ENCODE results near the gene AHRR. TPM values are rescaled to one million over a fixed set of nuclear protein-coding genes. Genes with fewer than 3 reads are reported as not detected.

The AHRR gene
- total and polyA plus RNA-seq, 10 of the 15 experiments (the other 5 are each of a cell fraction or from before 2014, with no cell fraction given): 0.90 to 35.2 (median 19.2) TPM

- Histone ChIP-seq H2AFZ (ENCODE audit: control insufficient read depth, low read depth, low read length) (no peak overlapping the region), H3K4me3 (no peak overlapping the region), H3K9me3 (replicated peaks; ENCODE audit: control insufficient read depth, insufficient read depth, low read length) (peaks cover 12% of the 10 kb centered on the region; the same call in 2 of the 3 replicates), H3K9ac (ENCODE audit: control insufficient read depth, insufficient read depth, low read length) (no peak overlapping the region), H3K4me1 (ENCODE audit: control insufficient read depth, insufficient read depth, low read length) (peaks cover 54% of the 10 kb centered on the region), H3K27ac (ENCODE audit: control insufficient read depth, insufficient read depth) (peak overlapping the region; percentile 98), H3K4me2 (ENCODE audit: control insufficient read depth, insufficient read depth) (no peak overlapping the region), H3K79me2 (ENCODE audit: control insufficient read depth, insufficient read depth, low read length) (peaks cover 28% of the 10 kb centered on the region), H4K20me1 (ENCODE audit: control insufficient read depth, insufficient read depth) (no peaks in the 10 kb centered on the region), H3K36me3 (ENCODE audit: control insufficient read depth in 2 of 2, insufficient read depth in 2 of 2, low read length in 1 of 2) (peaks cover 24 to 38% of the 10 kb centered on the region in 2 experiments), H3K27me3 (replicated peaks in 1 of 2; ENCODE audit: control insufficient read depth in 2 of 2, insufficient read depth in 2 of 2, low read length in 1 of 2) (no peaks in the 10 kb centered on the region)
- 88% methylated on average over 21 of the region's 22 CpGs for WGBS (ENCODE audit: insufficient coverage, insufficient replicate concordance, low lambda C conversion rate, missing lambda C conversion rate)
- DNase-seq (ENCODE audit: low read depth, low spot score): no peak
- RAD21 ChIA-PET (ENCODE audit: unreplicated experiment): interaction anchor here (1.0 to 1.5 kb wide), 7 partner anchors 12 to 73 kb away, joined by 3 to 8 read pairs (median 3); partner anchors contain the start of gene AHRR
- SMC1A ChIA-PET (ENCODE audit: uncharacterized antibody, unreplicated experiment): interaction anchor here (1.0 to 2.1 kb wide), 10 partner anchors 10 to 58 kb away, joined by 3 to 10 read pairs (median 6); no protein-coding TSS in a partner anchor
- POLR2A ChIA-PET: interaction anchor here (0.6 to 2.1 kb wide), 6 partner anchors 11 to 57 kb away, joined by 3 to 12 read pairs (median 6); no protein-coding TSS in a partner anchor
- no TSS peak for BruUV-seq (replicated peaks)
- CTCF ChIA-PET: interaction anchor here (1.3 to 3.1 kb wide), 2 partner anchors 50 to 57 kb away, joined by 6 to 15 read pairs; no protein-coding TSS in a partner anchor
- no peak for ATAC-seq
- FAIRE-seq: no peak
- in situ Hi-C loops (cut with MboI) (no loop called here), intact Hi-C loops (cut with micrococcal nuclease; ENCODE audit: unreplicated experiment) (loop anchor here (1.0 to 2.0 kb wide), 3 partner anchors 25 to 57 kb away; no protein-coding TSS in a partner anchor)
- TF ChIP-seq KLF5 (IDR thresholded peaks at IDR 0.05; ENCODE audit: partially characterized antibody) (no peak), EGR1 (IDR thresholded peaks at IDR 0.05; ENCODE audit: borderline replicate concordance in 1 of 2, low read depth in 2 of 2, low read length in 2 of 2) (no peak), NFYB (IDR thresholded peaks at IDR 0.05; ENCODE audit: insufficient read depth, low read depth, low read length) (no peak), TARDBP (IDR thresholded peaks at IDR 0.05; ENCODE audit: borderline replicate concordance) (no peak), SUZ12 (IDR thresholded peaks at IDR 0.05; ENCODE audit: unreplicated experiment) (no peak), CUX1 (IDR thresholded peaks at IDR 0.05; ENCODE audit: insufficient replicate concordance, low read depth, low read length) (no peak), ZNF687 (IDR thresholded peaks at IDR 0.05) (no peak), MLLT1 (IDR thresholded peaks at IDR 0.05) (no peak), EP300 (IDR thresholded peaks at IDR 0.05; ENCODE audit: borderline replicate concordance in 1 of 2, control insufficient read depth in 1 of 2, low read depth in 2 of 2, low read length in 2 of 2) (no peak), PAX5 (IDR thresholded peaks at IDR 0.05; ENCODE audit: borderline replicate concordance, low read depth, low read length) (no peak)
These were observed 46.0 kb downstream of the AHRR start for GRCh38 chr5:367358-368130.

Data from GM12878 (cell line).